NT2/D1 (cell line): ENCODE data around the gene LIPK.

ENCODE experiments used
- DNase-seq: peaks from one replicate; pipeline ENCODE4 v3.0.0-alpha.2; 2011; ENCODE audit warnings: low read depth, low spot score
- H3K27me3 ChIP-seq: 2 replicates; pipeline ENCODE4 v1.6.0; 2011; ENCODE audit warnings: mild to moderate bottlenecking; ENCODE audit not compliant: insufficient read length, insufficient read depth
- H3K36me3 ChIP-seq: 2 replicates; pipeline ENCODE4 v1.6.1; 2011; ENCODE audit warnings: mild to moderate bottlenecking, low read length, mixed read lengths; ENCODE audit not compliant: insufficient read depth, insufficient read length
- H3K4me1 ChIP-seq: 2 replicates; pipeline ENCODE4 v1.5.1; 2011; ENCODE audit not compliant: insufficient read depth, insufficient read length
- H3K4me3 ChIP-seq: 2 replicates; pipeline ENCODE4 v1.5.1; 2011; ENCODE audit warnings: low read depth; ENCODE audit not compliant: insufficient read length
- H3K9ac ChIP-seq: 2 replicates; pipeline ENCODE4 v1.6.0; 2011; ENCODE audit warnings: low read depth; ENCODE audit not compliant: insufficient read length
- H3K9me3 ChIP-seq: 2 replicates; pipeline ENCODE4 v1.5.1; 2011; ENCODE audit warnings: mild to moderate bottlenecking, low read length; ENCODE audit not compliant: insufficient read depth
- SUZ12 ChIP-seq: IDR thresholded peaks from 2 replicates; pipeline ENCODE4 v1.6.1; 2011; ENCODE audit not compliant: insufficient read length, insufficient read depth; ENCODE audit errors: extremely low read depth
- YY1 ChIP-seq: IDR thresholded peaks from 2 replicates; pipeline ENCODE4 v1.6.1; 2011; ENCODE audit not compliant: insufficient read length, insufficient read depth
- ZNF274 ChIP-seq: IDR thresholded peaks from 2 replicates; pipeline ENCODE4 v1.6.1; 2011; ENCODE audit warnings: mild to moderate bottlenecking, low read depth, low read length

The LIPK gene

GRCh38 chr10:88763441-88763840 is 57.4 kb downstream of the LIPK start:
- no peak overlapping the region for H3K4me3 ChIP-seq
- no peaks in the 10 kb centered on the region for H3K9me3 ChIP-seq
- no peaks in the 10 kb centered on the region for H3K4me1 ChIP-seq
- no peaks in the 10 kb centered on the region for H3K27me3 ChIP-seq
- no peak overlapping the region for H3K9ac ChIP-seq
- no peak for DNase-seq
- H3K36me3 ChIP-seq = no peaks in the 10 kb centered on the region
- no peak for TF ChIP-seq SUZ12
- TF ChIP-seq ZNF274 = no peak
- TF ChIP-seq YY1 = no peak

- H3K36me3 ChIP-seq = no peaks in the 10 kb centered on the region
- H3K9ac ChIP-seq = no peak overlapping the region
- no peaks in the 10 kb centered on the region for H3K4me1 ChIP-seq
- no peaks in the 10 kb centered on the region for H3K9me3 ChIP-seq
- no peak for DNase-seq
- TF ChIP-seq ZNF274 (no peak), YY1 (no peak), SUZ12 (no peak)
- H3K4me3 ChIP-seq = no peak overlapping the region
- H3K27me3 ChIP-seq = no peaks in the 10 kb centered on the region
These were observed 58.1 kb downstream of the LIPK start for GRCh38 chr10:88764110-88764509.

- no peaks in the 10 kb centered on the region for H3K27me3 ChIP-seq
- no peaks in the 10 kb centered on the region for H3K9me3 ChIP-seq
- TF ChIP-seq YY1 = no peak
- H3K4me1 ChIP-seq = no peaks in the 10 kb centered on the region
- H3K36me3 ChIP-seq = no peaks in the 10 kb centered on the region
- H3K9ac ChIP-seq = no peak overlapping the region
- H3K4me3 ChIP-seq = no peak overlapping the region
- DNase-seq = no peak
These were observed 59.8 kb downstream of the LIPK start for GRCh38 chr10:88765816-88766215.

- H3K27me3 ChIP-seq = no peaks in the 10 kb centered on the region
These were observed 63.3 kb downstream of the LIPK start for GRCh38 chr10:88769384-88769783.

GRCh38 chr10:88781206-88781605 is 75.2 kb downstream of the LIPK start:
- Histone ChIP-seq H3K4me3 (no peak overlapping the region), H3K27me3 (no peaks in the 10 kb centered on the region), H3K9ac (no peak overlapping the region), H3K4me1 (no peaks in the 10 kb centered on the region), H3K9me3 (no peaks in the 10 kb centered on the region), H3K36me3 (no peaks in the 10 kb centered on the region)
- TF ChIP-seq SUZ12 = no peak
- no peak for TF ChIP-seq ZNF274
- TF ChIP-seq YY1 = no peak
- DNase-seq = no peak

More at GRCh38 chr10:88769384-88769783, 63.3 kb downstream of the LIPK start:
- no peaks in the 10 kb centered on the region for H3K36me3 ChIP-seq
- no peaks in the 10 kb centered on the region for H3K4me1 ChIP-seq
- no peak overlapping the region for H3K9ac ChIP-seq
- DNase-seq = no peak
- TF ChIP-seq YY1 = no peak
- TF ChIP-seq ZNF274 = no peak
- TF ChIP-seq SUZ12 = no peak
- no peak overlapping the region for H3K4me3 ChIP-seq
- no peaks in the 10 kb centered on the region for H3K9me3 ChIP-seq

- TF ChIP-seq YY1 = no peak
- TF ChIP-seq SUZ12 = no peak
- no peak for TF ChIP-seq ZNF274
- no peaks in the 10 kb centered on the region for H3K9me3 ChIP-seq
- no peak overlapping the region for H3K4me3 ChIP-seq
- H3K36me3 ChIP-seq = no peaks in the 10 kb centered on the region
- H3K4me1 ChIP-seq = no peaks in the 10 kb centered on the region
- no peaks in the 10 kb centered on the region for H3K27me3 ChIP-seq
- DNase-seq = no peak
- no peak overlapping the region for H3K9ac ChIP-seq
These were observed 76.2 kb downstream of the LIPK start for GRCh38 chr10:88782222-88782621.

- H3K36me3 ChIP-seq = no peaks in the 10 kb centered on the region
- TF ChIP-seq SUZ12 = no peak
- TF ChIP-seq YY1 = no peak
- no peak for TF ChIP-seq ZNF274
These were observed 77.7 kb downstream of the LIPK start for GRCh38 chr10:88783724-88784123.

More at GRCh38 chr10:88783724-88784123, 77.7 kb downstream of the LIPK start:
- Histone ChIP-seq H3K4me3 (no peak overlapping the region), H3K9ac (no peak overlapping the region), H3K9me3 (no peaks in the 10 kb centered on the region), H3K4me1 (no peaks in the 10 kb centered on the region), H3K27me3 (no peaks in the 10 kb centered on the region)
- no peak for DNase-seq
